GM18520 (cell line): ENCODE results near the gene DCP2.

Source experiments
- ATAC-seq: cut with Tn5 transposase; IDR thresholded peaks from one replicate; pipeline ENCODE4 v1.9.1; 2021; ENCODE audit not compliant: unreplicated experiment

DCP2 gene

GRCh38 chr5:112965733-112966306, 10.8 kb upstream of the DCP2 start:
- no peak for ATAC-seq

DNA sequence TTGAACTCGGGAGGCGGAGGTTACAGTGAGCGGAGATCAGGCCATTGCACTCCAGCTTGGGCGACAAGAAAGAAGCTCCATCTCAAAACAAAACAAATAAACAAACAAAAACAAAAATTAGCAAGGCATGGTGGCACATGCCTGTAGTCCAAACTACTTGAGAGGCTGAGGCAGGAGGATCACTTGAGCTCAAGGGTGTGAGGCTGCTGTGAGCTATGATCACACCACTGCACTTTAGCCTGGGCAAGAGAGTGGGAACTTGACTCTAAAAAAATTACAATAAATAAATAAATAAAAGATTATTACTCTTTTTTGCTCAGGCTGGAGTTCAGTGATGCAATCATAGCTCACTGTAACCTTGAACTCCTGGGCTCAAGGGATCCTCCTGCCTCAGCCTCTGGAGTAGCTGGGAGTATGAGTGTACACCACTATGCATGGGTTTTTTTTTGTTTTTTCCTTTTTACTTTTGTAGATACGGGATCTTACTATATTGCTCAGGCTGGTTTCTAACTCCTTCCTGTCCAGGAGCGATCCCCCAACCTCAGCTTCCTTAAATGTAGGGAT, 9.0 kb upstream of the DCP2 start:
- no peak for ATAC-seq

DNA sequence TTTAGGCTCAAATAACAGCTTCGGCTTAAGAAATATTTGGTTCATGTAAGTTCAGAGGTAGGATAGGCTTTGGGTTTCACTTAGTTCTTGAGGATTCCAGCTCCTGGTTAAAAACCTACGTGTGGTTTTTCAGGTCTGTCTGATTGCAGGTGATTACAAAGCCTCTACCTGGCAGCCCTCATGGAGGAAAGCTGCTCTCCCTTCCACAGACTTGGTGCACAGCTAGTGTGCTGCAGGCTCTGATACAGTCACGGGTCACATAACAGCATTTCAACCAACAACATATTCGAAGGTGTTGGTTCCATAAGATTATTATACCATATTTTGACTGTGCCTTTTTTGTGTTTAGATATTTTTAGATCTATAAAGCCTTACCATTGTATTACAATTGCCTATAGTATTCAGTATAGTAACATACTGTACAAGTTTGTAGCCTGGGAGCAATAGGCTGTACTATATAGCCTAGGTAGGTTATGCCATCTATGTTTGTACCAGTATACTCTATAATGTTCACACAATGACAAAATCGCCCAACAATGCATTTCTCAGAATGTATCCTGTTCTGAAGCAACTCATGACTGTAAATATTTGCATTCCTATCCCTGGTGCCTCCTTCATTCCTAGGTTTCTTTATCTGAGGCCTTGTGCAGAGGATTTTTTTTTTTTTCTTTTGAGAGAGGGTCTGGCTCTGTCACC, 8.0 kb upstream of the DCP2 start:
- no peak for ATAC-seq

DNA sequence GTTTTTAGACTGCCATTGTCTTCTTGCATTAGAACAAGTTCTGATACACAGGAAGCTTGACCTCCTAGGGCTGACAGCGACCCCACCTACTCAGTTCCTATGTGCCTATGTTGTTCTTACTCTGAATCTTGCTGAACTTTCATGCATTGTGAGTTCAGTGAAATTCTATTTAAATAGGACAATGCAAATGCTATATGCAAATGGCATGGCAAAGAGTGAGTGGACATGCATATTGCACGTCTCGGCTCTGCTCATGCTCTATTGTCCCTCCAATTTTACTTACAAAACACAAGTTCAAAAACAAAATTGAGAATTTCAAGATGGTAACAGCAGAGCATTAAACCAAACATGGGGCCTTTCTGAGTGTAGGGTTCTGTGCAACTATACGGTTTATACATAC, 5.3 kb upstream of the DCP2 start:
- no peak for ATAC-seq

DNA sequence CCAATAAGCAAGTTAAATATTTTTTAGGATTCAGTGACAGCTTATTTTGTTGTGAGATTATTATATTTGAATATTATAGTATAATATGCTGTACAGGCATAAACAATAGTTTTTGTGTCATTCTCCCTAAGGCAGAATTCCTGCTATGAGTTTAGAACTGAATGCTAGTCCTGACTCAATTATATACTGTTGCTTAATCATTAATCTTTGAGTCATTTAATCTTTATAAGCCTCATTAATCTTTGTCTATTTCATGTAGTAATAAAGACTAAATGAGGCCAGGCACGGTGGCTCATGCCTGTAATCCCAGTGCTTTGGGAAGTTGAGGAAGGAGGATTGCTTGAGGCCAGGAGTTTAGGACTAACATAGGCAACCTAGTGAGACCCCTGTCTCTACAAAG, 3.6 kb upstream of the DCP2 start:
- ATAC-seq = no peak

- no peak for ATAC-seq
Measured at GRCh38 chr5:112973904-112974303, 2.7 kb upstream of the DCP2 start.

GRCh38 chr5:112974901-112975300, 1.7 kb upstream of the DCP2 start:
- no peak for ATAC-seq

- ATAC-seq = no peak
Measured at GRCh38 chr5:112975721-112976431, 722 bp upstream of the DCP2 start.

- ATAC-seq = no peak
Measured at GRCh38 chr5:112977440-112977861, 853 bp downstream of the DCP2 start.

GRCh38 chr5:112978836-112979235, 2.2 kb downstream of the DCP2 start:
- ATAC-seq = no peak

DNA sequence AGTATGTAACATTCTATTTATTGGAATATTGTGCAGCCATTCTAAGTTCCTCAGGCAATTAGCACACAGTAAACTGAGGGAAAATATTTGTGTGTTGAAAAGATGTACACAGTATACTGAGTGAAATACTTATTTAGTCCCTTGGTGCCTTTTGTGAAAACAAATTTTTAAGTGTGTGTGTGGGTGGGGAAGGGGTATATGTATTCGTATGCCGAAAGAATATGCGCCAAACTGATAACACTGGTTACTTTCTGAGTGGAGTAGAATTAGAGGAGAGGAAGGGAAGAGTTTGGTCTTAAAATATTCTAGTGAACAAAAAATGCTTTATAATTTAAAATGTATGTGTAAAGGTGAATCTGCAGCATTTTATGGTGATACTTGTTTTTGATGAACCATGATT, 3.1 kb downstream of the DCP2 start:
- no peak for ATAC-seq

DNA sequence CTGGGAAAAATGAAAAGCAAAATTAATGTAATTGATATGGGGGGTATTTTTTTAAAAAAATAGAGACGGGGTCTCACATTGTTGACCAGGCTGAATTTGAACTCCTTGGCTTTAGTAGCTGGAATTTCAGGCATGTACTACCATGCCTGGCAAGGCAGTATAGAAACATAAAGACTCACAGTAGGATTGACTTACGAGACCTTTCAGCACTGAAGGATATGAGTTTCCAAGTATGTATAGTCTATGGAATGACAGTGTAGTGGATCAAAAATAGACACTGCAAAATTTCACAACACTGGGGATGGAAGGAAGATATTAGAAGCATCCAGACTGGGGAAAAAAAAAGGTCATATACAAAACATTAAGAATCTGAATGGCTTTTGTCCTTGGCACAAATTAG, 6.8 kb downstream of the DCP2 start:
- no peak for ATAC-seq

DNA sequence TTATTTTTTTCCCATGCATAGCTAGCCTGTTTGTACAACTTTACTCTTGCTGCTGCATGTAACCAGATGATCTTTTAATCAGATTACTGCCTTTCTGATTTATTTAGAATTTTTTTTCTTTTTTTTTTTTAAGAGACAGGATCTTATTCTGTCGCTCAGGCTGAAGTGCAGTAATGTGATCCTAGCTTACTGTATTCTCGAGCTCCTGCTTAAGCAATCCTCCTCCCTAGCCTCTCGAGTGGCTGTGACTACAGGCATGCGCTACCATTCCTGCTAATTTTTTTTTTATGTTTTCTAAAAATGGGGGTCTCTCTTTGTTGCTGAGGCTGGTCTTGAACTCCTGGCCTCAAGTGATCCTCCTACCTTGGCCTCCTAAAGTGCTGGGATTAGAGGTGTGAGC, 9.6 kb downstream of the DCP2 start:
- ATAC-seq = no peak

DNA sequence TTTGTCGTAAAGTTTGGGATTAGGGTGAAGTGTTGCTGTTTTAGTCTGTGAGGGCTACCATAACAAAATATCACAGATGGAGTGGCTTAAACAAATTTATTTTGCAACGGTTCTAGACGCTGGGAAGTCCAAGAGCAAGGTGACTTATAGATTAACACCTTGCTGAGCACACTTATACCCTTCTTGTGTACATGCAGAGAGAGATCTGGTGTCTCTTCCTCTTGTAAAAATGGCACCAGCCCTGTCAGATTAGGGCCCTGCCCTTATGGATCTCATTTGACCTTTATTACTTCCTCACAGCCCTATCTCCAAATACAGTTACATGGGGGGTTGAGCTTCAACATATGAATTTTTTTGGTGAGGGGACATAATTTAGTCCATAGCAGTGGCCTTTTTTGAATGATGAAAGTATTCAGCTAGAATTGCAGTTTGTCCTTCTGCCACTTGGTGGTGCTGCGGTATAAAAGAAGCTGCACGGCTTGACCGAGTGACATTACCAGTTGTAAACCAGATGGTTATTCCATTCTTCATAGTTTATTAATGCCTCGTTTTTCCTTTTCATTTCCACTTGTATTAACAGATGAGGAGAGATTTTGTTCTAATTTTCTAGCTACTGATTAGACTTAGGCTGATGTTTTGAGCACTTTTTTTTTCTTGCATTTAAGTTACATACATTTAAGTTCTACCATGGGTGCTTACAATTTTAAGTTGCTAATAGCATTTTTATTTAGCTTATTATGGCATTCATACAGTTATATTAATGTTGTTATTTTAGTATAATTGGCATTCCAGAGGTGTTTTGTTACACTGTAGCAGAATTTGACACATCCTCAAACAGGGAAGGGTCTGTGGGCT, 19.4 kb downstream of the DCP2 start:
- peak; percentile 70 for ATAC-seq

- no peak for ATAC-seq
Measured at GRCh38 chr5:112996830-112997374, 20.3 kb downstream of the DCP2 start.

DNA sequence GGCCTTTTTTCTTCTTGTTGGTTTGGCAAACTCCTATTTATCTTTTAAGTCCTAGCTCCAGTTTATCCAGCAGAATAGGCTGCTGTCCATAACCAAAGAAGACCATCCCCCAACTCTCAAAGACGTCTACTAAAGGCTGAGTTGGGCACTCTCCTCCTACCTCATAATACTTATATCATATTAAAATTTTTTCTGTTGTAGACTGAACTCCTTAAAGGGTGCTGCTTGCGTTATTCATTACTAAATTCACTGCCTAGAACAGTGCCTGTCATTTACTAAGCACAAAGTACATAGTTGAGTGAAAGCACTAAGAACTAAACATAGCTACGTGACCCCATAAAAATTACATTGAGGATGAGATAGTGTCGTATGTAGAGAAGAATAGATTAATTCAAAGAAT, 21.7 kb downstream of the DCP2 start:
- no peak for ATAC-seq

GRCh38 chr5:113000466-113000865, 23.9 kb downstream of the DCP2 start:
- ATAC-seq = no peak

DNA sequence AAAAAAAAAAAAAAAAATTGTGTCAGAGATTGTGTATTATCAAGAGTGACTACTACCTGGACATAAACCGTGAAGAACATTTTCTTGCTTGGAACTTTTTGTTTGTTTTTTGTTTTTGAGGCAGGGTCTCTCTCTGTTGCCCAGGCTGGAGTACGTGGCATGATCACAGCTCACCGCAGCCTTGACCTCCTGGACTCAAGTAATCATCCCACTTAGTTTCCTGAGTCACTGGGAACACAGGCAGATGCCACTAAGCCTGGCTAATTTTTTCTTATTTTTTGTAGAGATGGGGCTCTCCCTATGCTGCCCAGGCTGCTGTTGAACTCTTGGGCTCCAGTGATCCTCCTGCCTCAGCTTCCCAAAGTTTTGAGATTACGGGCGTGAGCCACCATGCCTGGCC, 25.8 kb downstream of the DCP2 start:
- ATAC-seq = no peak

- no peak for ATAC-seq
Measured at GRCh38 chr5:113003763-113004162, 27.2 kb downstream of the DCP2 start.

GRCh38 chr5:113005454-113005853, 28.9 kb downstream of the DCP2 start:
- no peak for ATAC-seq
